NT2/D1 (cell line): ENCODE data around the gene UGT1A6.

ENCODE experiments used
- DNase-seq: peaks from one replicate; pipeline ENCODE4 v3.0.0-alpha.2; 2011; ENCODE audit warnings: low read depth, low spot score
- H3K27me3 ChIP-seq: 2 replicates; pipeline ENCODE4 v1.6.0; 2011; ENCODE audit warnings: mild to moderate bottlenecking; ENCODE audit not compliant: insufficient read length, insufficient read depth
- H3K36me3 ChIP-seq: 2 replicates; pipeline ENCODE4 v1.6.1; 2011; ENCODE audit warnings: mild to moderate bottlenecking, low read length, mixed read lengths; ENCODE audit not compliant: insufficient read depth, insufficient read length
- H3K4me1 ChIP-seq: 2 replicates; pipeline ENCODE4 v1.5.1; 2011; ENCODE audit not compliant: insufficient read depth, insufficient read length
- H3K4me3 ChIP-seq: 2 replicates; pipeline ENCODE4 v1.5.1; 2011; ENCODE audit warnings: low read depth; ENCODE audit not compliant: insufficient read length
- H3K9ac ChIP-seq: 2 replicates; pipeline ENCODE4 v1.6.0; 2011; ENCODE audit warnings: low read depth; ENCODE audit not compliant: insufficient read length
- H3K9me3 ChIP-seq: 2 replicates; pipeline ENCODE4 v1.5.1; 2011; ENCODE audit warnings: mild to moderate bottlenecking, low read length; ENCODE audit not compliant: insufficient read depth
- SUZ12 ChIP-seq: IDR thresholded peaks from 2 replicates; pipeline ENCODE4 v1.6.1; 2011; ENCODE audit not compliant: insufficient read length, insufficient read depth; ENCODE audit errors: extremely low read depth
- YY1 ChIP-seq: IDR thresholded peaks from 2 replicates; pipeline ENCODE4 v1.6.1; 2011; ENCODE audit not compliant: insufficient read length, insufficient read depth
- ZNF274 ChIP-seq: IDR thresholded peaks from 2 replicates; pipeline ENCODE4 v1.6.1; 2011; ENCODE audit warnings: mild to moderate bottlenecking, low read depth, low read length

UGT1A6 gene

DNA sequence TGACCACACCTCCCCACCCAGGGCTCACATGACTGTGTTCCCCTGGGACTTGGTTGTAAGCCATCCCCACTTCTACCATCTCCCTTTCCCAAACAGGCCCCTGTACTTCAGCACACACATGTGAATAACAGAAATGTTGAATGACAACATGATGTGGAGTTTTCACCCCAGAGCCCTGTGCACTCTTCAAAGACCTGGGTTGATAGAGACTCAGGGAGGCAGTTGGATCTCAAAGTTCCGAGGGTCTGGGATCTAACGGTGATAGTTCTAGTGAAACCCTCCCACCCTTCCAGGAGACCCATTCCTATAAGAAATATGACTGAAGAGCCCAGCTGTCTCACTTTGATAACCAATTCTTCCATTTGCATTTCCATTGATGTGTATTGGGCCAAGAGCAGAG is 85.3 kb downstream of the UGT1A6 start, which contains the start of gene MROH2A:
Gene MROH2A (plus strand): TSS at position 301 of the 400 bp plus-strand sequence. CDS start 1,029 bp downstream, outside the sequence.
- Histone ChIP-seq H3K4me1 (no peaks in the 10 kb centered on the region), H3K9ac (no peak within 1 kb of the TSS), H3K36me3 (no peaks in the 10 kb centered on the region), H3K27me3 (no peaks in the 10 kb centered on the region), H3K9me3 (peaks cover 16% of the 10 kb centered on the region; the same call in 1 of the 2 replicates), H3K4me3 (no peak within 1 kb of the TSS)
- DNase-seq, result no peak
- no peak for TF ChIP-seq YY1
- no peak for TF ChIP-seq SUZ12
- TF ChIP-seq ZNF274, result no peak

DNA sequence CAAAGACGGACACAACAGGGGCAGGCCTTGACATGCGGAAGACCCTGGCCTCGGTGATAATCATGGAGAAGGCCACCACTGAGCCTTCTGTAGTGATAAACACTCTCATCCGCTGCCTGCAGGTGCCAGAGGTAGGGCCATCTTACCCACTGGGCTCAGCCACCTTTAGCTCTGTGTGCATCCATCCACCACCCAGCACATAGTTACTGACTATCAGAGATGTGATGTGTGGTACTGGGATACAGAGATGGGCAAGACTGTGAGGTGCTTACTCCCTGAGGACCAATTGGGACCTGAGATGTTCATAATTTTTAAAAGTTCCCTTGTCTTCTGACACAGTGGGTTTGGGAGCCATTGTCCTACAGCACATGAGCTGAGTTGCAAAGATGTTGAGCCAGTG is 87.0 kb downstream of the UGT1A6 start:
- H3K9me3 ChIP-seq, result peaks cover 16% of the 10 kb centered on the region; the same call in 1 of the 2 replicates
- no peaks in the 10 kb centered on the region for H3K27me3 ChIP-seq
- H3K9ac ChIP-seq, result no peak overlapping the region
- H3K36me3 ChIP-seq, result no peaks in the 10 kb centered on the region
- H3K4me3 ChIP-seq, result no peak overlapping the region
- TF ChIP-seq SUZ12 (no peak), YY1 (no peak)
- no peak for DNase-seq
- no peaks in the 10 kb centered on the region for H3K4me1 ChIP-seq

DNA sequence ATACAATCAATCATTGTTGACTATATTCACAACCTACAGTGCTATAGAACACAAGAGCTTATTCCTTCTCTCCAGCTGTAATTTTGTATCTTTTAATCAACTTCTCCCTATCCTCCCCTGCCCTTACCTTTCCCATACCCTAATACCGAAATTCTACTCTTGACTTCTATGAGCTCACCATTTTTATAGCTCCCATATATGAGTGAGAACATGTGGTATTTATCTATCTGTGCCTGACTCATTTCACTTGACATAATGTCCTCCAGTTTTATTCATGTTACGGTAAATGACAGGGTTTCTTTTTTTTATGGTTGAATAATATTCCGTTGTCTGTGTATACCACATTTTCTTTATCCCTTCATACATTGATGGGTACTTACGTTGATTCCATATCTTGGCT is 88.1 kb downstream of the UGT1A6 start:
- Histone ChIP-seq H3K27me3 (no peaks in the 10 kb centered on the region), H3K4me1 (no peaks in the 10 kb centered on the region), H3K9ac (no peak overlapping the region), H3K9me3 (peaks cover 10% of the 10 kb centered on the region; the same call in 1 of the 2 replicates), H3K4me3 (no peak overlapping the region), H3K36me3 (no peaks in the 10 kb centered on the region)
- DNase-seq, result no peak
- TF ChIP-seq YY1 (no peak), ZNF274 (no peak), SUZ12 (no peak)

DNA sequence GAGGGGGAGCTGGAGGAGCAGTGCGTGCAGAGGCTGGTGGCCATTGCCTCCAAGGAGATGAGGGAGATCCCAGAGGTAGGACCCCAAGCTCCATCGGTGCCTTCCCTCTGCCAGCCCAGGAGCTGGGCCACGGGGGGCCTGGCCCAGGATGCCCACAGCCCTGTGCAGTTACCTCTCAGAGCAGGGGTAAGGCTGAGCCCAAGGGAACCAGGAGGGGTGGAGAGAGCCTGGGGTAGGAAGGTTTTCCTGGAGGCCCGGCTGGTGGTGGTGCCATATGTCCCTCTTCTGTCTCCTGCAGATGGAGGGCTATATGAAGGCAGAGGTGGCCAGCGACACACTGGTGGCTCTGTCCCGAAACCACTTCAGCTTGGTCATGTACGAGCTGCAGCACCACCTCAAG is 96.9 kb downstream of the UGT1A6 start:
- DNase-seq, result no peak
- Histone ChIP-seq H3K4me3 (no peak overlapping the region), H3K9ac (no peak overlapping the region), H3K4me1 (no peaks in the 10 kb centered on the region), H3K9me3 (no peaks in the 10 kb centered on the region), H3K27me3 (peaks cover 6% of the 10 kb centered on the region), H3K36me3 (no peaks in the 10 kb centered on the region)
- TF ChIP-seq SUZ12 (no peak), YY1 (no peak)

DNA sequence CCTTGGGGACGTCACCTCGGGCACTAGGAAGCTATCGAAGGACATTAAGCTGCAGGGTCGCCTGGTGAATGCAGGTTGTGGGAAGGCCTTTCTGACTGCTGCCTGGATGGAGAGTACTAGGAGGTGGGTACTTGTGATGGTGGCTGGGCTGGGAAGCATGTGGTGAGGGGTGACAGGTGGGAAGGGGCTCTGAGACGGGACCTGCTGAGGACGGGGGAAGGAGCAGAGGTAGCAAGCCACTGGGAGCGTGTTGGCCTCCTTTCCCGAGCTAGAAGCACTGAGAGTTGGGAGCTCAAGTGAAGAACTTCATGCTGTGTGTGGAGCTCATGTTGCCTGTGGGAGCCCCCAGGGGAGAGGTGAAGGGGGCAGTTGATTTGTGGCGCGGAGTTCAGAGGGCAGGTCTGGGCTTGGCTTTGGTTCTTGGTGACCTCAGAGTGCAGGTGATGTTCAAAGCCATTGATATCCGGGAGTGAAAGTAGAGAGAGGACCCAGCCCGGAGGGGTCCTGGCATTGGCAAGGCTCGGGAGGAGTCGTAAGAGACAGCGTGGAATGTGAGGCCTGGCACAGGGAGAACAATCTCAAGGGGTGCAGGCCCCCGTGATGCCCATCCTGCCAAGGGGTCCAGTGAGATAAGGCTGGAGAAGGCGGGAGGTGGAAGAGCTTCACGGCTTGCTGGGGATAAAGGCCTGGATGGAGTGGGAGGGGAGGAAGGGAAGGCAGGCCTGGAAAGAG is 98.6 kb downstream of the UGT1A6 start:
- TF ChIP-seq SUZ12 (no peak), YY1 (no peak), ZNF274 (no peak)
- H3K9ac ChIP-seq, result no peak overlapping the region
- no peak overlapping the region for H3K4me3 ChIP-seq

DNA sequence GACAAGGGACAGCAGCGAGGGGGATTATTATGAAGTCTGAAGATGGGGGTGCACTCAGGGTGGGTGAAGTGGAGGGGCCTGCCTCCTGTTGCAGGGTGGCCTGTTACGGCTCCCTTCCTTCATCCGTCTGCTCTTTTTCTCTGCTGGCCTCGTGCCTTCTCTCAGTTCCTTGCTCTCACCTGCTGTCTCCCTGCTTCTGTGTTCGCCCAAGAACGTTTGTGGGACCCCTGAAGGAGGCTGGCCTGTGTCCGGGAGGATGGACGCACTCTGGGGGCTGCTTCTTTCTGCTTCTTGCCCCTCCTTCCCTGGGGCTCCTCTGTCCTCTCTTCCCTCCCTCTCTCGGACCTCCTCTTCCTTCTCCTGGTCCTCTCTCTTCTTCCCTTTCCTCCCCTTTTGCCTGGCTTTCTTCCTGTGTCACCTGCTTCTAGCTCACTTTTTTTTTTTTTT is 99.2 kb downstream of the UGT1A6 start:
- H3K36me3 ChIP-seq, result no peaks in the 10 kb centered on the region
- no peak for DNase-seq
- H3K9ac ChIP-seq, result no peak overlapping the region
- H3K9me3 ChIP-seq, result no peaks in the 10 kb centered on the region
- H3K27me3 ChIP-seq, result peaks cover 6% of the 10 kb centered on the region
- no peak overlapping the region for H3K4me3 ChIP-seq
- TF ChIP-seq YY1 (no peak), SUZ12 (no peak), ZNF274 (no peak)
- H3K4me1 ChIP-seq, result no peaks in the 10 kb centered on the region

More for the DNA sequence above, 98.6 kb downstream of the UGT1A6 start:
- H3K4me1 ChIP-seq, result no peaks in the 10 kb centered on the region
- H3K27me3 ChIP-seq, result peaks cover 6% of the 10 kb centered on the region
- DNase-seq, result no peak
- H3K36me3 ChIP-seq, result no peaks in the 10 kb centered on the region
- no peaks in the 10 kb centered on the region for H3K9me3 ChIP-seq

DNA sequence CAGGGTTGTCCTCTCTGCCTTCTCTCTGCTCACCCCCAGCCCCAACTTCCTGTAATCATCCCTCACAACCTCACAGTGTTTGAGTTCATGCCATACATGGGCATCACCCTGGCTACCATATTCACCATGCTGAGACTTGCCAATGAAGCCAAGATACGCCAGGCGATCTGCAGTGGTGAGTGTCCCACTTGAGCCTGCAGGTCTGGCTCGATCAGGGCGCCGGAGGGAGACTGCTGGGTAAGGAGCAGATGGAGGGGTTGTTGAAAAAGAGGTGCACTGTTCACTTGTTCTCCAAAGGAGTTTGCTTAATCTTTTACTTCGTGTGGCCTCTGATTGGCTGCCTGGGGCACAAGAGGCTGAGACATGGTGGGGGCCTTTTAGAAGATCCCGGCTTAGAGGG is 100.0 kb downstream of the UGT1A6 start:
- DNase-seq, result no peak
- Histone ChIP-seq H3K4me1 (no peaks in the 10 kb centered on the region), H3K36me3 (no peaks in the 10 kb centered on the region), H3K4me3 (no peak overlapping the region), H3K9me3 (no peaks in the 10 kb centered on the region), H3K27me3 (peaks cover 6% of the 10 kb centered on the region), H3K9ac (no peak overlapping the region)
- TF ChIP-seq ZNF274 (no peak), YY1 (no peak), SUZ12 (no peak)
